Fibroblast of upper back skin (primary cell): ENCODE results near the gene PCDHB5.
"Not testable (repeated sequence)": the region's sequence is repeated elsewhere in the genome, so short reads cannot be mapped to it uniquely, and the experiment has no call there.

Experiments
- DNase-seq: peaks from one replicate; pipeline ENCODE4 v3.0.0-alpha.2; 2013

The PCDHB5 gene

DNA sequence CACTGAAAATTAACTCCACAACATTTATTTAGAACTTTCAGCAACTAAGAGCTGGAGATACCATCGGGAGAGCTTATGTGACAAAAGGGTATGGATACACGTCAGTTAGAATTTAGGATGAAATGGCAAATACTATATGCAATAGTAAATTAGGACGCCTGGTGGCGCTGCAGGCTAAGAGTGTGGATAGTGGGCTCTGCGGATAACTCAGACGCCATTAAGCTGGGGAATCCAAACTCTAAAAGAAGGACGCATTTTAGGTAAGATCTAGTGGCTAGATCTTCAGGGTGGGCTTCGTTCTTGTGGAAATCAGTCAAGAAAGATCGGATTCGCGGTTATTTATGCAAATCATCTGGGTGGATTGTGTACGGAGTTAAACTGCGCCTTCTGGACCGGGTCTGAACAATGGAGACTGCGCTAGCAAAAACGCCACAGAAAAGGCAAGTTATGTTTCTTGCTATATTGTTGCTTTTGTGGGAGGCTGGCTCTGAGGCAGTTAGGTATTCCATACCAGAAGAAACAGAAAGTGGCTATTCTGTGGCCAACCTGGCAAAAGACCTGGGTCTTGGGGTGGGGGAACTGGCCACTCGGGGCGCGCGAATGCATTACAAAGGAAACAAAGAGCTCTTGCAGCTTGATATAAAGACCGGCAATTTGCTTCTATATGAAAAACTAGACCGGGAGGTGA, at the start of gene PCDHB5:
PCDHB5 (plus strand) TSS at position 177 of the 688 bp plus-strand sequence; CDS start at position 406, 229 bp downstream.
- peak; percentile 1 for DNase-seq

- DNase-seq, result peak; percentile 59
These were observed 40.3 kb upstream of the PCDHB5 start, which contains the start of gene PCDHB2 for GRCh38 chr5:141094481-141095262. Gene PCDHB2 (plus strand): TSS chr5:141094615. CDS start chr5:141094791, 176 bp downstream.

DNA sequence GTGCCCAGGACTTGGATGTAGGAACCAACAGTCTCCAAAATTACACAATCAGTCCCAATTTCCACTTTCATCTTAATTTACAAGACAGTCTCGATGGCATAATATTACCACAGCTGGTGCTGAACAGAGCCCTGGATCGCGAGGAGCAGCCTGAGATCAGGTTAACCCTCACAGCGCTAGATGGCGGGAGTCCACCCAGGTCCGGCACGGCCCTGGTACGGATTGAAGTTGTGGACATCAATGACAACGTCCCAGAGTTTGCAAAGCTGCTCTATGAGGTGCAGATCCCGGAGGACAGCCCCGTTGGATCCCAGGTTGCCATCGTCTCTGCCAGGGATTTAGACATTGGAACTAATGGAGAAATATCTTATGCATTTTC, 39.8 kb upstream of the PCDHB5 start:
- DNase-seq, result no peak

DNA sequence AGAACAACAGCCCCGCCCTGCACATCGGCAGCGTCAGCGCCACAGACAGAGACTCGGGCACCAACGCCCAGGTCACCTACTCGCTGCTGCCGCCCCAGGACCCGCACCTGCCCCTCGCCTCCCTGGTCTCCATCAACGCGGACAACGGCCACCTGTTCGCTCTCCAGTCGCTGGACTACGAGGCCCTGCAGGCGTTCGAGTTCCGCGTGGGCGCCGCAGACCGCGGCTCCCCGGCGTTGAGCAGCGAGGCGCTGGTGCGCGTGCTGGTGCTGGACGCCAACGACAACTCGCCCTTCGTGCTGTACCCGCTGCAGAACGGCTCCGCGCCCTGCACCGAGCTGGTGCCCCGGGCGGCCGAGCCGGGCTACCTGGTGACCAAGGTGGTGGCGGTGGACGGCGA, 38.8 kb upstream of the PCDHB5 start:
- not testable (repeated sequence) for DNase-seq

- DNase-seq, result not testable (repeated sequence)
These were observed 38.4 kb upstream of the PCDHB5 start for GRCh38 chr5:141096586-141096985.

GRCh38 chr5:141100243-141100805, 34.7 kb upstream of the PCDHB5 start, which contains the start of gene PCDHB3:
Gene PCDHB3 (plus strand): TSS chr5:141100473. CDS start chr5:141100650, 177 bp downstream.
- peak; percentile 41 for DNase-seq

GRCh38 chr5:141101059-141101458, 33.9 kb upstream of the PCDHB5 start:
- DNase-seq, result no peak

DNA sequence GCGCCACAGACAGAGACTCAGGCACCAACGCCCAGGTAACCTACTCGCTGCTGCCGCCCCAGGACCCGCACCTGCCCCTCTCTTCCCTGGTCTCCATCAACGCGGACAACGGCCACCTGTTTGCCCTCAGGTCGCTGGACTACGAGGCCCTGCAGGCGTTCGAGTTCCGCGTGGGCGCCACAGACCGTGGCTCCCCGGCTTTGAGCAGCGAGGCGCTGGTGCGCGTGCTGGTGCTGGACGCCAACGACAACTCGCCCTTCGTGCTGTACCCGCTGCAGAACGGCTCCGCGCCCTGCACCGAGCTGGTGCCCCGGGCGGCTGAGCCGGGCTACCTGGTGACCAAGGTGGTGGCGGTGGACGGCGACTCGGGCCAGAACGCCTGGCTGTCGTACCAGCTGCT, 32.9 kb upstream of the PCDHB5 start:
- DNase-seq, result not testable (repeated sequence)

DNA sequence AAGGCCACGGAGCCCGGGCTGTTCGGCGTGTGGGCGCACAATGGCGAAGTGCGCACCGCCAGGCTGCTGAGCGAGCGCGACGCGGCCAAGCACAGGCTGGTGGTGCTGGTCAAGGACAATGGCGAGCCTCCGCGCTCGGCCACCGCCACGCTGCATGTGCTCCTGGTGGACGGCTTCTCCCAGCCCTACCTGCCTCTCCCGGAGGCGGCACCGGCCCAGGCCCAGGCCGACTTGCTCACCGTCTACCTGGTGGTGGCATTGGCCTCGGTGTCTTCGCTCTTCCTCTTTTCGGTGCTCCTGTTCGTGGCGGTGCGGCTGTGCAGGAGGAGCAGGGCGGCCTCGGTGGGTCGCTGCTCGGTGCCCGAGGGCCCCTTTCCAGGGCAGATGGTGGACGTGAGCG, 32.5 kb upstream of the PCDHB5 start:
- DNase-seq, result not testable (repeated sequence)

GRCh38 chr5:141105350-141105749, 29.7 kb upstream of the PCDHB5 start:
- no peak for DNase-seq

DNA sequence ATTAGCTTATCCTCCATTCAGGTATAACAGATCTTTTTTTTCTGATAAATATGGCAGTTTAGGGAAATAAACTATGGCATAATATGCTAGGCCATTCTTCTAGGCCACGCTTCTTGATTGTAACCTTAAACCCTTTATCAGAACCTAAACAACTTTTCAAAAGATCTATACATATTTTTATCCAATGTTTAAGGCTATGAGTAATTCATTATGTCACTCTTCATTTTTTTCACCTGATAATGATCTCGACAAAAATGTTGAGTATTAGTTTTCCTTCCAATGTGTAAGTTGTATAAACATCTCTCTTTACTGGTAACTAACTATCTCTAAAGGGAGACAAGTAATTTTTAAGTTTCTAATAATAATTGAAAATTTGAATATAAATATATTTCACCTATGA, 15.8 kb upstream of the PCDHB5 start:
- no peak for DNase-seq

GRCh38 chr5:141121563-141121962, 13.4 kb upstream of the PCDHB5 start, which contains the start of gene PCDHB4:
Gene PCDHB4 (plus strand): TSS chr5:141121818. CDS start chr5:141121999, 181 bp downstream.
- no peak for DNase-seq

- DNase-seq, result no peak
These were observed 13.0 kb upstream of the PCDHB5 start for GRCh38 chr5:141121985-141122384.

- DNase-seq, result not testable (repeated sequence)
These were observed 11.4 kb upstream of the PCDHB5 start for GRCh38 chr5:141123396-141124135.

- no peak for DNase-seq
These were observed 7.7 kb upstream of the PCDHB5 start for GRCh38 chr5:141127305-141127704.

GRCh38 chr5:141135718-141136266, 786 bp downstream of the PCDHB5 start:
- no peak for DNase-seq

DNA sequence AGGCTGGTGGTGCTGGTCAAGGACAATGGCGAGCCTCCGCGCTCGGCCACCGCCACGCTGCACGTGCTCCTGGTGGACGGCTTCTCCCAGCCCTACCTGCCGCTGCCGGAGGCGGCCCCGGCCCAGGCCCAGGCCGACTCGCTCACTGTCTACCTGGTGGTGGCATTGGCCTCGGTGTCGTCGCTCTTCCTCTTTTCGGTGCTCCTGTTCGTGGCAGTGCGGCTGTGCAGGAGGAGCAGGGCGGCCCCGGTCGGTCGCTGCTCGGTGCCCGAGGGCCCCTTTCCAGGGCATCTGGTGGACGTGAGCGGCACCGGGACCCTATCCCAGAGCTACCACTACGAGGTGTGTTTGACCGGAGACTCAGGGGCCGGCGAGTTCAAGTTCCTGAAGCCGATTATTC, 2.3 kb downstream of the PCDHB5 start:
- DNase-seq, result not testable (repeated sequence)

DNA sequence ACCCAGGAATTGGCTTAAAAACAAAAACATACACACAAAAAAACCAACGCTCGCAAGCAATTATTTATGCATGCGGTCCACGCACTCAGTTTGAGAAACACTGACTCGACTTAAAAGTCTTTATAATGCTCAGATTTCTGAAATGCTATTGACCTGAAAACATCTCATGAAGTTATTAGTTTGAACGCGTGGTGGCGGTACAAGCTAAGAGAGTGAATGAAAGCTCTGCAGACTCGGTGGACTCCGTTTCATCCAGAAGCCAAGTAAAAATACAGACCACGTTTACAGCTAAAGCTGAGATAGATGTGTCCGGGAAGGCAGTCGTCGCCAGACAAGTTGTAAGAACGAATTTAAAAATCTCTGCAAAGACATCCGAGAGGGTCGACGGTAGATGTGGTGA, 14.8 kb downstream of the PCDHB5 start, which contains the start of gene PCDHB6:
PCDHB6 (plus strand) TSS at position 246 of the 400 bp plus-strand sequence. CDS start 201 bp downstream, outside the sequence.
- no peak for DNase-seq

GRCh38 chr5:141150224-141150992, 15.4 kb downstream of the PCDHB5 start:
- no peak for DNase-seq

DNA sequence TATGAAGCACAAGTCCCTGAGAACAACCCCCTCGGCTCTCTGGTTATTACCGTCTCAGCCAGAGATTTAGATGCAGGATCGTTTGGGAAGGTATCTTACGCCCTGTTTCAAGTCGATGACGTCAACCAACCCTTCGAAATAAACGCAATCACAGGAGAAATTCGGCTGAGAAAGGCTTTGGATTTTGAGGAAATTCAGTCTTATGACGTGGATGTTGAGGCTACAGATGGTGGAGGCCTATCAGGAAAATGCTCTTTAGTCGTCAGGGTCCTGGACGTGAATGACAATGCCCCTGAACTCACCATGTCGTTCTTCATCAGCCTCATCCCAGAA, 16.0 kb downstream of the PCDHB5 start:
- DNase-seq, result no peak

DNA sequence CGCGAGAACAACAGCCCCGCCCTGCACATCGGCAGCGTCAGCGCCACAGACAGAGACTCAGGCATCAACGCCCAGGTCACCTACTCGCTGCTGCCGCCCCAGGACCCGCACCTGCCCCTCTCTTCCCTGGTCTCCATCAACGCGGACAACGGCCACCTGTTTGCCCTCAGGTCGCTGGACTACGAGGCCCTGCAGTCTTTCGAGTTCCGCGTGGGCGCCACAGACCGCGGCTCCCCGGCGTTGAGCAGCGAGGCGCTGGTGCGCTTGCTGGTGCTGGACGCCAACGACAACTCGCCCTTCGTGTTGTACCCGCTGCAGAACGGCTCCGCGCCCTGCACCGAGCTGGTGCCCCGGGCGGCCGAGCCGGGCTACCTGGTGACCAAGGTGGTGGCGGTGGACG, 16.6 kb downstream of the PCDHB5 start:
- not testable (repeated sequence) for DNase-seq

GRCh38 chr5:141152096-141152495, 17.1 kb downstream of the PCDHB5 start:
- not testable (repeated sequence) for DNase-seq
